Measurements from ENCODE around the gene PLEKHM2. TPM values are rescaled to one million over a fixed set of nuclear protein-coding genes. Genes with fewer than 3 reads are reported as not detected.

The PLEKHM2 gene
- total RNA-seq, 1 donor from 2014 or later: 60.6 TPM

GRCh38 chr1:15723631-15724246 is 39.6 kb downstream of the PLEKHM2 start:
- Mint-ChIP-seq H3K4me3 (no peak overlapping the region), H3K27me3 (ENCODE audit: low read depth) (no peaks in the 10 kb centered on the region), H3K4me1 (peaks cover 2% of the 10 kb centered on the region), H3K27ac (no peak overlapping the region), H3K36me3 (peaks cover 13% of the 10 kb centered on the region), H3K9me3 (no peaks in the 10 kb centered on the region)
- TF ChIP-seq CTCF (IDR thresholded peaks at IDR 0.05; ENCODE audit: unreplicated experiment): no peak
- DNase-seq (ENCODE audit: low spot score in 2 of 2, unreplicated experiment in 2 of 2): no peak

- Mint-ChIP-seq H3K4me3 (no peak overlapping the region), H3K27ac (no peak overlapping the region), H3K36me3 (peaks cover 20% of the 10 kb centered on the region), H3K9me3 (no peaks in the 10 kb centered on the region), H3K27me3 (ENCODE audit: low read depth) (no peaks in the 10 kb centered on the region), H3K4me1 (peaks cover 2% of the 10 kb centered on the region)
- no peak for TF ChIP-seq CTCF (IDR thresholded peaks at IDR 0.05; ENCODE audit: unreplicated experiment)
- DNase-seq (ENCODE audit: low spot score in 2 of 2, unreplicated experiment in 2 of 2): no peak
These were observed 41.1 kb downstream of the PLEKHM2 start for GRCh38 chr1:15724949-15725880.

DNA sequence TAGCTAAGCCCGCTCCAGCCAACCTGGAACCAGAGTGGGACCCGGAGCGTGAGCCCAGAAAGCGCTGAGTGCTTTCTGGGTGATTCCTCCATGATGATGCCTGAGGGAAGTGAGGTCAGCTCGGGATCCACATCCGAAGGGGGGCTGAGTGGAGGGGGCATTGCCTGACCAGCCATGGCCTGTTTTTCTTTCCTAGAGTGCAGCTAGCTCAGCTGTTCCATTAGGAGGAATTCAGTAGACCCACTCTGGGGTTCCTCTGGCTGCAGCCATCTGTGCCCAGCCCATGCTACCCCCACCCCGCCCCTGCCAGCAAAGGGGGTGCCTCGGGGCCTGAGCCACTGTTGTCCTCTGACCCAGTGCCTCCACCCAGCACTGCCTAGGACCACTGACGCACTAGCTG is 42.4 kb downstream of the PLEKHM2 start:
- H3K36me3 Mint-ChIP-seq: peaks cover 20% of the 10 kb centered on the region
- H3K9me3 Mint-ChIP-seq: no peaks in the 10 kb centered on the region
- no peak overlapping the region for H3K4me3 Mint-ChIP-seq
- H3K4me1 Mint-ChIP-seq: peaks cover 2% of the 10 kb centered on the region
- TF ChIP-seq CTCF (IDR thresholded peaks at IDR 0.05; ENCODE audit: unreplicated experiment): no peak
- DNase-seq (ENCODE audit: low spot score in 2 of 2, unreplicated experiment in 2 of 2): no peak
- no peak overlapping the region for H3K27ac Mint-ChIP-seq
- no peaks in the 10 kb centered on the region for H3K27me3 Mint-ChIP-seq (ENCODE audit: low read depth)

DNA sequence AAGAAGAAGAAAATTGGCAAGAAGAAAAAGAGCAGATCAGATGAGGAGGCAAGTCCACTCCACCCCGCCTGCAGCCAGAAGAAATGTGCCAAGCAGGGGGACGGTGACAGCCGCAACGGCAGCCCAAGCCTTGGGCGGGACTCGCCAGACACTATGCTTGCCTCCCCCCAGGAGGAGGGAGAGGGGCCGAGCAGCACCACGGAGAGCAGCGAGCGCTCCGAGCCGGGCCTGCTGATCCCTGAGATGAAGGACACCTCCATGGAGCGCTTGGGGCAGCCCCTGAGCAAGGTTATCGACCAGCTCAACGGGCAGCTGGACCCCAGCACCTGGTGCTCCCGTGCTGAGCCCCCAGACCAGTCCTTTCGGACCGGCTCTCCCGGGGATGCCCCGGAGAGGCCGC is 42.9 kb downstream of the PLEKHM2 start:
- H3K36me3 Mint-ChIP-seq: peaks cover 22% of the 10 kb centered on the region

GRCh38 chr1:15727424-15727823 is 43.3 kb downstream of the PLEKHM2 start:
- no peak for DNase-seq (ENCODE audit: low spot score in 2 of 2, unreplicated experiment in 2 of 2)
- H3K36me3 Mint-ChIP-seq: peaks cover 23% of the 10 kb centered on the region
- H3K4me3 Mint-ChIP-seq: no peak overlapping the region
- no peaks in the 10 kb centered on the region for H3K9me3 Mint-ChIP-seq
- no peak for TF ChIP-seq CTCF (IDR thresholded peaks at IDR 0.05; ENCODE audit: unreplicated experiment)
- H3K27ac Mint-ChIP-seq: no peak overlapping the region
- H3K4me1 Mint-ChIP-seq: peaks cover 2% of the 10 kb centered on the region
- no peaks in the 10 kb centered on the region for H3K27me3 Mint-ChIP-seq (ENCODE audit: low read depth)

More for the DNA sequence above, 42.9 kb downstream of the PLEKHM2 start:
- Mint-ChIP-seq H3K9me3 (no peaks in the 10 kb centered on the region), H3K4me3 (no peak overlapping the region), H3K27me3 (ENCODE audit: low read depth) (no peaks in the 10 kb centered on the region), H3K4me1 (peaks cover 2% of the 10 kb centered on the region), H3K27ac (no peak overlapping the region)
- no peak for TF ChIP-seq CTCF (IDR thresholded peaks at IDR 0.05; ENCODE audit: unreplicated experiment)
- DNase-seq (ENCODE audit: low spot score in 2 of 2, unreplicated experiment in 2 of 2): no peak
